Panc1 (cell line): ENCODE measurements around the gene MINDY4.

Experiments used
- POLR2AphosphoS5 ChIP-seq: IDR thresholded peaks from 2 replicates; pipeline ENCODE4 v1.6.1; 2012; ENCODE audit warnings: mild to moderate bottlenecking, low read depth, low read length, moderate library complexity
- TF ChIP-seq, protein P1 (sequence below): fragments of 450-650 bp; IDR thresholded peaks from 2 replicates; pipeline ENCODE4 v1.5.1; 2017; ENCODE audit warnings: mild to moderate bottlenecking

DNA sequence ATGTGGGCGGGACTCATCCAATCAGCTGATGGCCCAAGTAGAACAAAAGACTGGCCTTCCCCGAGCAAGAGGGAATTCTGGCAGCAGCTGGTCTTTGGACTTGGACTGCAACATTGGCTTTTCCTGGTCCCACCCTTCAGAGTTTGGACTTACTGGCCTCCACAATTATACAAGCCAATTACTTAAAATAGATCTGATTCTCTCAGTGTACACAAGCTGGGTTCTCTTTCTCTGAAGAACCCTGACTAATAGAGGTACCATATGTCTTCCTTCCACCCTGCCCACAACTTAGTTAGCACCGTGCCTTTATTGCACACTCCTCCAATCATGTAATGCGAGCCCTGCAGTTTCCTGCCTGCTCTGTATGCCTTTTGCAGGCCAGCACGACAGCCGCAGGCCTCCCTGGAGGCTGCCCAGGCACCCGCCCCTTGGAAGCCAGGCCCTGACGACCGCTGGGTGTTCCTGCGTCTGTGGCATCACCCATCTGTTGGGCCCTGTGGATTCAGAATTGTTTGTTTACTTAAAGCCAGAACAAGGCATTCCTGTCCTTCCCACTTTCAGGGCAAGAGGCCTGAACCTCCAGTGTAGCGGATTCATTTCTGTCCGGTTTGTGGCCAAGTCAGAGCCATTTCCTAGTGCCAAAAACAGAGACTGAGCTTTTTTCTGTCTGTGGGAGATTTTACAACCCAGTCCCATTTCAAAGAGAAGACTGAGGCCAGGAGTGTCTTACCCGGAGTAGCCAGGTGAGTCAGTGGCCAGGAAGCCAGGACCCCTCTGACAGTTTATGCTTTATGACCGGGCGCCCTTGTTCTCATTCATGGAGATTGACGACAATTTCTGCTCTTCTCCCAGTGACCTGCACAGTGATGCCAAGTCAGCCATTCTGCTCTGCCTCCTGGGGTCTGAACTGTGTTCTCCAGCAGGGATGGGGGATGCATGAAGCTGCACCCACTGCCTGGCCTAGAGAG lies 20.2 kb upstream of the MINDY4 start:
- TF ChIP-seq, protein P1, sequence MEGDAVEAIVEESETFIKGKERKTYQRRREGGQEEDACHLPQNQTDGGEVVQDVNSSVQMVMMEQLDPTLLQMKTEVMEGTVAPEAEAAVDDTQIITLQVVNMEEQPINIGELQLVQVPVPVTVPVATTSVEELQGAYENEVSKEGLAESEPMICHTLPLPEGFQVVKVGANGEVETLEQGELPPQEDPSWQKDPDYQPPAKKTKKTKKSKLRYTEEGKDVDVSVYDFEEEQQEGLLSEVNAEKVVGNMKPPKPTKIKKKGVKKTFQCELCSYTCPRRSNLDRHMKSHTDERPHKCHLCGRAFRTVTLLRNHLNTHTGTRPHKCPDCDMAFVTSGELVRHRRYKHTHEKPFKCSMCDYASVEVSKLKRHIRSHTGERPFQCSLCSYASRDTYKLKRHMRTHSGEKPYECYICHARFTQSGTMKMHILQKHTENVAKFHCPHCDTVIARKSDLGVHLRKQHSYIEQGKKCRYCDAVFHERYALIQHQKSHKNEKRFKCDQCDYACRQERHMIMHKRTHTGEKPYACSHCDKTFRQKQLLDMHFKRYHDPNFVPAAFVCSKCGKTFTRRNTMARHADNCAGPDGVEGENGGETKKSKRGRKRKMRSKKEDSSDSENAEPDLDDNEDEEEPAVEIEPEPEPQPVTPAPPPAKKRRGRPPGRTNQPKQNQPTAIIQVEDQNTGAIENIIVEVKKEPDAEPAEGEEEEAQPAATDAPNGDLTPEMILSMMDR, result no peak
- TF ChIP-seq POLR2AphosphoS5, result no peak
